Ovary (tissue), 9 donors: ENCODE results near the gene FOXO1. TPM values are rescaled to one million over a fixed set of nuclear protein-coding genes. Genes with fewer than 3 reads are reported as not detected.

Experiments used
- DNase-seq, 5 donors: peaks; one replicate each; pipeline ENCODE4 v3.0.0-alpha.2; 2019 to 2020
- H3K27ac ChIP-seq, 2 donors: fragments of 200-600 bp; one replicate each; pipeline versions ENCODE4 v1.5.1 to v1.8.0; 2019 to 2022
- H3K27me3 ChIP-seq: fragments of 200-600 bp; one replicate; pipeline ENCODE4 v1.8.0; 2022
- H3K36me3 ChIP-seq: fragments of 200-600 bp; sonication (generic); one replicate; pipeline ENCODE4 v1.5.1; 2019
- H3K4me1 ChIP-seq: one replicate; pipeline ENCODE4 v1.8.1; 2013; ENCODE audit warnings: mild to moderate bottlenecking, moderate library complexity; ENCODE audit not compliant: insufficient read depth
- H3K4me3 ChIP-seq: fragments of 200-600 bp; sonication (generic); one replicate; pipeline ENCODE4 v1.5.1; 2017
- H3K9me3 ChIP-seq, 2 donors: fragments of 200-600 bp in 1 of 2; sonication (generic) in 1 of 2; one replicate each; pipeline versions ENCODE4 v1.5.1 to v1.8.1; 2013 to 2019; ENCODE audit warnings: mild to moderate bottlenecking in 1 of 2, moderate library complexity in 1 of 2
- CTCF ChIP-seq, 3 donors: fragments of 450-650 bp in 2 of 3; fragments of 200-600 bp in 1 of 3; IDR thresholded peaks; one replicate each; pipeline versions ENCODE4 v1.5.1 to v1.8.0; 2016 to 2022; ENCODE audit warnings: antibody characterized with exemption in 3 of 3, mild to moderate bottlenecking in 1 of 3
- EP300 ChIP-seq: sonication (generic); formaldehyde crosslinking; IDR thresholded peaks from one replicate; pipeline ENCODE4 v1.6.1; 2017; ENCODE audit warnings: antibody characterized with exemption
- POLR2A ChIP-seq: fragments of 450-650 bp; IDR thresholded peaks from one replicate; pipeline ENCODE4 v1.6.1; 2017; ENCODE audit warnings: antibody characterized with exemption, mild to moderate bottlenecking, moderate library complexity
- WGBS, 3 donors: extraction: QIAGEN DNeasy Blood & Tissue Kit in 1 of 3; methylation state at CpG; one replicate each; pipeline versions ENCODE4 v1.1.5 to v1.1.7; 2013 to 2017; 5-methylcytosine and 5-hydroxymethylcytosine counted together
- intact Hi-C, 4 donors: fragments of 100-400 bp; cut with DNase I; formaldehyde crosslinking; loops; one replicate each; pipeline versions ENCODE4 v1.11.0 to v1.15.1; 2022 to 2023
- polyA plus RNA-seq, 2 donors: library from polyadenylated mRNA; stranded (reverse); fragments of 200-250 nt in 1 of 2; fragments of 350-450 nt in 1 of 2; fragmentation: Illumina TruSeq in 1 of 2; extraction: RNeasy Lipid Tissue Mini Kit (QIAGEN cat#74804) in 1 of 2; gene quantifications; one replicate each; pipeline ENCODE4 v1.2.3, GENCODE V29; 2013 to 2014
- total RNA-seq, 7 donors: library from RNA; depleted of rRNA in 2 of 7; stranded (reverse); fragments of >200 nt in 2 of 7; fragmentation: NEBNext Ultra II Directional in 3 of 7; extraction: Animal tissue kit (Norgen Biotek cat#: 25700) in 3 of 7; gene quantifications; one replicate each; pipeline versions ENCODE4 v1.1.0 to v1.2.4, GENCODE V29; 2016 to 2023
- donor health status: DM: no; HTN: no; CAD: no; lungs with moderate emphysema.
- donor health status: DM: no; HTN: no; CAD: no.
- donor health status: Bipolar disorder and iron deficiency.
- donor health status: DM: yes; HTN: yes; CAD: no.
- donor health status: DM: no; HTN: no; CAD: no.
- donor health status: DM: yes; HTN: yes; CAD: no.

The FOXO1 gene
- total and polyA plus RNA-seq, 9 donors, result 51.5 to 157 (median 107) TPM

GRCh38 chr13:40626977-40627376 is 39.5 kb downstream of the FOXO1 start:
- TF ChIP-seq CTCF (IDR thresholded peaks at IDR 0.05), result no peak
- TF ChIP-seq EP300, result no peak
- no peak for TF ChIP-seq POLR2A
- WGBS, 3 donors, result 63 to 81% (median 77%) methylated on average over 1 of the region's 1 CpG
- no peak overlapping the region for H3K27ac ChIP-seq
- no peaks in the 10 kb centered on the region for H3K27me3 ChIP-seq
- H3K9me3 ChIP-seq, result no peaks in the 10 kb centered on the region
- no peak overlapping the region for H3K4me3 ChIP-seq
- peaks cover 24% of the 10 kb centered on the region for H3K4me1 ChIP-seq
- no peak for DNase-seq
- H3K36me3 ChIP-seq, result no peaks in the 10 kb centered on the region
- intact Hi-C loops, result no loop called here

GRCh38 chr13:40626561-40626960 is 39.9 kb downstream of the FOXO1 start:
- no peaks in the 10 kb centered on the region for H3K9me3 ChIP-seq
- no peaks in the 10 kb centered on the region for H3K36me3 ChIP-seq
- no peaks in the 10 kb centered on the region for H3K27me3 ChIP-seq
- H3K27ac ChIP-seq, result no peak overlapping the region
- no peak for DNase-seq
- TF ChIP-seq POLR2A, result no peak
- TF ChIP-seq EP300, result no peak
- 42 to 66% (median 49%) methylated on average over 3 of the region's 3 CpGs for WGBS, 3 donors
- peaks cover 24% of the 10 kb centered on the region for H3K4me1 ChIP-seq
- H3K4me3 ChIP-seq, result no peak overlapping the region
- intact Hi-C loops, result no loop called here

GRCh38 chr13:40624986-40625385 is 41.5 kb downstream of the FOXO1 start:
- 11 to 18% (median 16%) methylated on average over 1 of the region's 1 CpG for WGBS, 3 donors
- H3K27ac ChIP-seq, result no peak overlapping the region
- DNase-seq, result no peak
- no peak overlapping the region for H3K4me3 ChIP-seq
- TF ChIP-seq EP300 (no peak), POLR2A (no peak), CTCF (IDR thresholded peaks at IDR 0.05) (no peak)
- peaks cover 19% of the 10 kb centered on the region for H3K4me1 ChIP-seq
- no peaks in the 10 kb centered on the region for H3K9me3 ChIP-seq
- H3K27me3 ChIP-seq, result no peaks in the 10 kb centered on the region
- intact Hi-C loops, result no loop called here
- H3K36me3 ChIP-seq, result no peaks in the 10 kb centered on the region

GRCh38 chr13:40624383-40624782 is 42.1 kb downstream of the FOXO1 start:
- Histone ChIP-seq H3K27me3 (no peaks in the 10 kb centered on the region), H3K4me1 (peaks cover 19% of the 10 kb centered on the region), H3K27ac (no peak overlapping the region), H3K4me3 (no peak overlapping the region), H3K9me3 (no peaks in the 10 kb centered on the region), H3K36me3 (no peaks in the 10 kb centered on the region)
- 84 to 97% (median 93%) methylated on average over 1 of the region's 1 CpG for WGBS, 3 donors
- intact Hi-C loops, result no loop called here
- no peak for DNase-seq
- TF ChIP-seq CTCF (IDR thresholded peaks at IDR 0.05) (no peak), EP300 (no peak), POLR2A (no peak)

- peaks cover 29% of the 10 kb centered on the region for H3K4me1 ChIP-seq
- H3K36me3 ChIP-seq, result no peaks in the 10 kb centered on the region
- H3K27me3 ChIP-seq, result no peaks in the 10 kb centered on the region
- 71 to 82% (median 75%) methylated on average over 1 of the region's 1 CpG for WGBS, 3 donors
- no peak for DNase-seq
- intact Hi-C loops, result no loop called here
- H3K9me3 ChIP-seq, result no peaks in the 10 kb centered on the region
- no peak overlapping the region for H3K4me3 ChIP-seq
- no peak overlapping the region for H3K27ac ChIP-seq
- TF ChIP-seq CTCF (IDR thresholded peaks at IDR 0.05) (no peak), EP300 (no peak), POLR2A (no peak)
Measured at GRCh38 chr13:40622761-40623160, 43.7 kb downstream of the FOXO1 start.
